Choroid plexus epithelial cell (primary cell): ENCODE measurements around the gene CCDC110.

ENCODE experiments used
- DNase-seq: peaks from one replicate; pipeline ENCODE4 v3.0.0-alpha.2; 2010; ENCODE audit warnings: low read depth
- H3K4me3 ChIP-seq: 2 replicates; pipeline ENCODE4 v1.5.1; 2011; ENCODE audit warnings: low read depth, mild to moderate bottlenecking, control low read depth, low read length, moderate library complexity
- TF ChIP-seq, protein P1 (sequence below): conservative IDR thresholded peaks from 2 replicates; pipeline ENCODE4 v1.5.1; 2011; ENCODE audit warnings: low read depth, mild to moderate bottlenecking, control low read depth, inconsistent platforms, low read length, moderate library complexity

The CCDC110 gene

GRCh38 chr4:185465707-185466106, 5.8 kb downstream of the CCDC110 start:
- DNase-seq = no peak
- TF ChIP-seq, protein P1, sequence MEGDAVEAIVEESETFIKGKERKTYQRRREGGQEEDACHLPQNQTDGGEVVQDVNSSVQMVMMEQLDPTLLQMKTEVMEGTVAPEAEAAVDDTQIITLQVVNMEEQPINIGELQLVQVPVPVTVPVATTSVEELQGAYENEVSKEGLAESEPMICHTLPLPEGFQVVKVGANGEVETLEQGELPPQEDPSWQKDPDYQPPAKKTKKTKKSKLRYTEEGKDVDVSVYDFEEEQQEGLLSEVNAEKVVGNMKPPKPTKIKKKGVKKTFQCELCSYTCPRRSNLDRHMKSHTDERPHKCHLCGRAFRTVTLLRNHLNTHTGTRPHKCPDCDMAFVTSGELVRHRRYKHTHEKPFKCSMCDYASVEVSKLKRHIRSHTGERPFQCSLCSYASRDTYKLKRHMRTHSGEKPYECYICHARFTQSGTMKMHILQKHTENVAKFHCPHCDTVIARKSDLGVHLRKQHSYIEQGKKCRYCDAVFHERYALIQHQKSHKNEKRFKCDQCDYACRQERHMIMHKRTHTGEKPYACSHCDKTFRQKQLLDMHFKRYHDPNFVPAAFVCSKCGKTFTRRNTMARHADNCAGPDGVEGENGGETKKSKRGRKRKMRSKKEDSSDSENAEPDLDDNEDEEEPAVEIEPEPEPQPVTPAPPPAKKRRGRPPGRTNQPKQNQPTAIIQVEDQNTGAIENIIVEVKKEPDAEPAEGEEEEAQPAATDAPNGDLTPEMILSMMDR = no peak
- H3K4me3 ChIP-seq = no peak overlapping the region

DNA sequence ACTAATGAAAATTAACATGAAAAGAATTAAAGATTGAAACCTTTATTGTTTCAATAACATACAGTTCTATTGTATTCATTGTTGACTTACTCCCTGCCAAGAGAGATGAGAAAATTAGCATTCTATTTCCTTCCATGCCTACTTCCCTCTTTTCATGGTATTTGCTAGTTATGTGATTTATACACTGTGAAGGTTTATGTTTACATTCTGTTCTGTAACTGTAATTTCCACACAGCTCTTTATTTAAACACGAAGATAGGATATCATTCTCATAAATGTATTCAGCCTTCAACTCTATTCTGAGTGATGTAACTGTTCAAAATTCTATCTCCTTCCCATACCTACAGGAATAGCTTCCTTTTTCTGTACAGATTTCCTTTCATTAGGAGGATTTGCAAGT, 6.6 kb downstream of the CCDC110 start:
- DNase-seq = no peak
- no peak overlapping the region for H3K4me3 ChIP-seq
- TF ChIP-seq, protein P1 = no peak

DNA sequence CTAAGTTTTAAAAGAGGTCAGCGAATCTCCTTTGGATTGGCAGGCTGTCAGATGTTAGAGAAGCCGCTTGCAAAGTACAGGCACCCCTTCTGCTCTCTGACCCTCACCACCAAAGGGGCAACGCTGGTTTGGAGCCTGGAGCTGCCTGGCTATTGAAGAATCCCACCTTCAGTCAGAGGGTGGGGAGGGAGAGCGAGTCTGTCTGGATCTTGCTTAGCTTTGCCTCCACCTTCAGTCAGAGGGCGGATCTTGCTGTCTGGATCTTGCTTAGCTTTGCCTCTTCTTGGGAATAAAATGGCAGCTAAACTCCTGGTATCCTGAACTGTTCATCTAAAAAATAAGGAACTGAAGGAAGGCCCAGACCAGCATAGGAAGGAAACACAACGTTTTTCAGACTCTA, 7.3 kb downstream of the CCDC110 start:
- no peak for DNase-seq
- no peak overlapping the region for H3K4me3 ChIP-seq
- TF ChIP-seq, protein P1 = no peak

GRCh38 chr4:185463541-185463940, 8.0 kb downstream of the CCDC110 start:
- no peak overlapping the region for H3K4me3 ChIP-seq
- TF ChIP-seq, protein P1 = no peak
- no peak for DNase-seq

DNA sequence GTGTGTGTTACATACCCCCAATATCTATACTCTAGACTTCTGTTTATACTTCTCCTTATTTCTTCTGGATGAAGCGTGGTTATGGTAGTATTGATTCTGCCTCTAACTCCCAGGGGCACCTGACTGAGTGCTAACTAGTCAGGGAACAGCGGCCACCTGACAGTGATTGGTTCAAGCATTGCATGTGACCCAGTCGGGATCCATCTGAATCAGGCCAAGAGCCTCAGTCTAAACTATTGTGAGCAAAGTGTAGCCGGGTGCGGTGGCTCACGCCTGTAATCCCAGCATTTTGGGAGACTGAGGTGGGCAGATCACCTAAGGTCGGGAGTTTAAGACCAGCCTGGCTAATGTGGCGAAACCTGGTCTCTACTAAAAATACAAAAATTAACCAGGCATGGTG, 10.0 kb downstream of the CCDC110 start:
- TF ChIP-seq, protein P1 = no peak
- H3K4me3 ChIP-seq = no peak overlapping the region
- DNase-seq = no peak

DNA sequence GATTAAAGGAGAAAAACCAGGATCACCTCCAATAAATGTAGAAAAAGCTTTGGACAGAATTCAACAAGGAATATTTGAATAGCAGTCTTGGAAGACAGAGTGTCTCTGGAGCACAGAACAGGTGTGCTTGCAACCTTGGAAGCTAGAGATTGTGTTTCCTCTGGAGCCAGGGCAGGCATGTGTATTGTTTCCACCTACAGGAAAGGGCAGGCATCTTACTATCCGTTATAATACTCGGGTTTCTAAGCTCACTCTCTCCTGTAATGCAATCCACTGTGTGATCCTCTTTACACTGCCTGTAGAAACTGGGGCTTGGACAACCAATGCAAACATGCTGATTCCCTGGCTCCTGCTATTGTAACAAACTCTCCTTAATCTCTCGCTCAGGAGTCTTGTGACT, 14.4 kb downstream of the CCDC110 start:
- no peak for DNase-seq
- H3K4me3 ChIP-seq = no peak overlapping the region
- TF ChIP-seq, protein P1 = peak; percentile 4

DNA sequence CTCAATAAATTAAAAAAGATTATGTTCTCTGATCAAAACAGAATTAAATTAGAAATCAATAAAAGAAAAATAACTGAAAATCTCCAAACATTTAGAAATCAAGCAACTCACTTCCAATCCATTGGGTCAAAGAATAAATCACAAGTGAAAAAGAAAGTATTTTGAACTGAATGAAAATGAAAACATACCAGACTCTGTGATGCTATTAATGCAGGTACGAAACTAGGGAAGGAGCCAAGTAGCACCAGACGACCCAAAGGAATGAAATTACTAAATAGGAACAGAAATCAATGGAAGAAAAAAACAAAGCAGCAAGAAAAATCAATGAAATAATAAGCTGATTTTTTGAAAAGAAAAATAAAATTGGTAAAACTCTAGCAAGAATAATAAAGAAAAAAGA, 15.4 kb downstream of the CCDC110 start:
- TF ChIP-seq, protein P1 = no peak
- no peak overlapping the region for H3K4me3 ChIP-seq
- DNase-seq = no peak
